Progenitor cell of endocrine pancreas (in vitro differentiated cells): Measurements from ENCODE around the gene DOC2B. TPM values are rescaled to one million over a fixed set of nuclear protein-coding genes. Genes with fewer than 3 reads are reported as not detected.
"Not testable (repeated sequence)": the region's sequence is repeated elsewhere in the genome, so short reads cannot be mapped to it uniquely, and the experiment has no call there.

Experiments
- DNase-seq: peaks from one replicate; pipeline ENCODE4 v3.0.0; 2021; ENCODE audit warnings: low spot score; ENCODE audit not compliant: unreplicated experiment
- H3K27ac Mint-ChIP-seq: 2 replicates; pipeline ENCODE4 v1.8.0; 2021; ENCODE audit warnings: mild to moderate bottlenecking, moderate library complexity, mixed read lengths
- H3K27me3 Mint-ChIP-seq: 2 replicates; pipeline ENCODE4 v1.8.0; 2021; ENCODE audit warnings: mixed read lengths
- H3K36me3 Mint-ChIP-seq: 2 replicates; pipeline ENCODE4 v1.8.0; 2022; ENCODE audit warnings: mixed read lengths; ENCODE audit not compliant: insufficient read depth
- H3K4me1 Mint-ChIP-seq: 2 replicates; pipeline ENCODE4 v1.8.0; 2021; ENCODE audit warnings: low read depth, mixed read lengths
- H3K4me3 Mint-ChIP-seq: 2 replicates; pipeline ENCODE4 v1.8.0; 2021; ENCODE audit warnings: low read depth, mild to moderate bottlenecking, moderate library complexity, mixed read lengths
- H3K9me3 Mint-ChIP-seq: 2 replicates; pipeline ENCODE4 v1.8.0; 2021; ENCODE audit warnings: low read depth, mixed read lengths
- CTCF ChIP-seq: fragments of 200-600 bp; sonication (generic); IDR thresholded peaks from one replicate; pipeline ENCODE4 v1.5.0; 2021; ENCODE audit warnings: antibody characterized with exemption, mild to moderate bottlenecking; ENCODE audit not compliant: unreplicated experiment
- total RNA-seq: library from RNA; stranded (reverse); gene quantifications from 2 replicates; pipeline ENCODE4 v1.2.1, GENCODE V29; 2021

Gene DOC2B
- total RNA-seq, 1 donor from 2014 or later = 1.2 TPM

- H3K36me3 Mint-ChIP-seq = peaks cover 1% of the 10 kb centered on the region
Observed at GRCh38 chr17:227078-227945, 45.9 kb upstream of the DOC2B start.

GRCh38 chr17:226108-227077 is 44.9 kb upstream of the DOC2B start:
- Mint-ChIP-seq H3K4me1 (no peaks in the 10 kb centered on the region), H3K36me3 (peaks cover 1% of the 10 kb centered on the region), H3K4me3 (no peak overlapping the region), H3K27ac (no peak overlapping the region), H3K27me3 (no peaks in the 10 kb centered on the region), H3K9me3 (no peaks in the 10 kb centered on the region)
- TF ChIP-seq CTCF = no peak
- no peak for DNase-seq

More at GRCh38 chr17:227078-227945, 45.9 kb upstream of the DOC2B start:
- DNase-seq = no peak
- no peaks in the 10 kb centered on the region for H3K27me3 Mint-ChIP-seq
- no peaks in the 10 kb centered on the region for H3K9me3 Mint-ChIP-seq
- H3K4me3 Mint-ChIP-seq = no peak overlapping the region
- no peaks in the 10 kb centered on the region for H3K4me1 Mint-ChIP-seq
- TF ChIP-seq CTCF = no peak
- H3K27ac Mint-ChIP-seq = no peak overlapping the region

- Mint-ChIP-seq H3K4me1 (no peaks in the 10 kb centered on the region), H3K9me3 (no peaks in the 10 kb centered on the region), H3K27me3 (no peaks in the 10 kb centered on the region), H3K27ac (no peak overlapping the region), H3K4me3 (no peak overlapping the region), H3K36me3 (peaks cover 1% of the 10 kb centered on the region)
- TF ChIP-seq CTCF = no peak
- no peak for DNase-seq
Observed at GRCh38 chr17:225551-225950, 44.1 kb upstream of the DOC2B start.

GRCh38 chr17:224576-224975 is 43.1 kb upstream of the DOC2B start:
- not testable (repeated sequence) for H3K27ac Mint-ChIP-seq, H3K36me3 Mint-ChIP-seq, DNase-seq, H3K9me3 Mint-ChIP-seq, H3K4me3 Mint-ChIP-seq, H3K4me1 Mint-ChIP-seq, H3K27me3 Mint-ChIP-seq

- no peak for DNase-seq
- no peaks in the 10 kb centered on the region for H3K9me3 Mint-ChIP-seq
Observed at GRCh38 chr17:223723-224471, 42.4 kb upstream of the DOC2B start.

More at GRCh38 chr17:223723-224471, 42.4 kb upstream of the DOC2B start:
- Mint-ChIP-seq H3K4me3 (no peak overlapping the region), H3K27me3 (no peaks in the 10 kb centered on the region), H3K36me3 (peaks cover 1% of the 10 kb centered on the region), H3K4me1 (no peaks in the 10 kb centered on the region), H3K27ac (no peak overlapping the region)
- no peak for TF ChIP-seq CTCF
